Measurements from ENCODE around the gene TMCO5A.

The TMCO5A gene

DNA sequence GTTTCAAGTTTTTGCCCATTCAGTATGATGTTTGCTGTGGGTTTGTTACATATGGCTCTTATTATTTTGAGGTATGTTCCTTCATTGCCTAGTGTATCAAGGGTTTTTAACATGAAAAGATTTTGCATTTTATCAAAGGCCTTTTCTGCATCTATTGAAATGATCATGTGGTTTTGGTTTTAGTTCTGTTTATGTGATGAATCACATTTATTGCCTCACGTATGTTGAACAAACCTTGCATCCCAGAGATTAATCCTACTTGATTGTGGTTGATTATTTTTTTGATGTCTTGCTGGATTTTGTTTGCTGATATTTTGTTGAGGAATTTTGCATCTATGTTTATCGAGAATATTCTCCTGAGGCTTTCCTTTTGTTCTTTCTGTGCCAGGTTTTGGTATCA lies 39.4 kb downstream of the TMCO5A start:
- DNase-seq (ENCODE audit: low read depth) = no peak

DNA sequence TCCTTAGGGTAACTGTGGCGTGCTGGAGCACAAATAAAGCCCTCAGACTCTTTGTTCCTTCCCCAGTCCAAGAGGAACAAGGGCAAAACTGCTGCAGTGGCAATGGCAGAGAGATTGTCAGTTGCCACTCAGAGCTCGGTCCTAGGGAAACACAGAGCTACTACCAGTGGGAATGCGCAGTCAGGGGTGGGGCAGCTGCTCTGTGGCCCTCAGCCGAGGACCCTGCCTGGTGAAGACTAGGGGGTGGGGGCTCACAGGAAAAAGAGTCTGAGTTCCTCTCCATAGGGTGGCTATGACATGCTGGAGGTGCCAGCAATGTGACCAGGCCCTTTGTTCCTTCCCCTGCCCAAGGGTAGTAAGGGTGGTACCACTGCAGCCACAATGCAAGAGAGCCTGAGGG lies 43.8 kb downstream of the TMCO5A start:
- no peak for DNase-seq (ENCODE audit: low read depth)

DNA sequence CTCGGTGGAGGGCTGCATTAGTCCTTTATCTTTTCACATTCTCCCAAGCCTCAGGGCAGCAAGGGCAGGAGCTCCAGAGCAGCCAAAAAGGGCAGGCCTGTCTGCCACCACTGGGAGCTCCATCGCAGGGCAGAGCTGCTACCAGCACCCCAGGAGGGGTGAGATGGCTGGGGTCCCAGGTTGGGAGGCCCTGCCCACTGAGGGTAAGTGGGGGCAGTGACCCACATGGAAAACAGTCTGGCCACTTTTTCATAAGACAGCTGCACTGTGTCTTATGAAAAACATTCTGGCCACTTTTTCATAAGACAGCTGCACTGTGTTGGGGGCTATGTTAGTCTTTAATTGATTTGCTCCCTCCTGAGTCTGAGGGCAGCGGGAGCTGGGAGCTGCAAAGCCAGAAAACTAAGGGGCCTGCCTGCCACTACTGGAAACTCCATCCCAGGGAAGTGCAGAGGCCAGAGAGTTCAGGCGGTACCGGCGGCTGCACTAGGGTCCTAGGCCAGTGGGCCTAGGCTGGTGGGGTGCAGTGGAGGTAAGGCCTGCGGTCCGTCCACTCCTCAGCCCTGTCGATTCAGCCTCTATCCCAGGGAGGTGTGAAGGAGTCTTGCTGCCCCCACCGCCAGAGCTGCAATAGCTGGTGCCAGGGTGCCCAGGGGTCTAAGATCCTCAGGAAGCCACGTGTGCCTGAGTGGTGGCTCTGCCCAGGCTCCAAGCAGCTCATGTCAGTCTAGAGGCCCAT lies 45.4 kb downstream of the TMCO5A start:
- no peak for DNase-seq (ENCODE audit: low read depth)

DNA sequence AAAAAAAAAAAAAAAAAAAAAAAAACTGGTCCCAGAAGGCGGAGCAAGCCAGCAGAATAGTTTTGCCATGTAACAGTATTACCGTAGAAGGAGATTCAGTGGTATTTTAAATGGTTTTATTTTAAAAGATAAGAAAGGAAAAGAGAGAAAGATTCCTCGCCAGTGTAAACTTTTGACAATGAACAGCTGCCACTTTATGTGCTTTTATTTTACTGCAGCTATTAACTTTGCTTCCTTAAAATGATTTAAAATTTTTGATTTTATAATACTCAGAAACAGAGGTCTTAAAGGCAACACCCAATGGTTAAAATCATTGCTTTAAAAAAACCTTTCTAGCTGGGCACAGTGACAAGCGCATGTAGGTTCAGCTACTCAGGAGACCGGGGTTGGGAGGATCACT lies 46.8 kb downstream of the TMCO5A start:
- no peak for DNase-seq (ENCODE audit: low read depth)

DNA sequence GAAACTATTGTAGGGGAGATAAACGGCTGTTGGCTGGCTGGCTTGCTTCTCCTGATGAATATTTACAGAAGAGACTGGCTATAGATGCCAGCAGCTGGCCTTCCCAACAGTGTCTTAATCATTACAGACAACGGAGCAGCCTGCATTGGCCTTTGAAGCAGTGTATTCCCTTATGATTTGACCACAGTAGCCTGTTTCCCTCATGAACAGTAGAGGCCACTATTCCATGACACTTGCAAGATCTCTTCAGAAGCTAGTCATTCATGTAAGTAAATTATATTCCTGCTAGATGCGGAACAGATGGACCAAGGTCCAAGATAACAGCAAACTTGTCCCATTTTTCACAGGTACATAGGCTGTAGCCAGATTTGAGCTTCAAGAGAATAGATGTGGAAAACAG lies 47.3 kb downstream of the TMCO5A start:
- no peak for DNase-seq (ENCODE audit: low read depth)

DNA sequence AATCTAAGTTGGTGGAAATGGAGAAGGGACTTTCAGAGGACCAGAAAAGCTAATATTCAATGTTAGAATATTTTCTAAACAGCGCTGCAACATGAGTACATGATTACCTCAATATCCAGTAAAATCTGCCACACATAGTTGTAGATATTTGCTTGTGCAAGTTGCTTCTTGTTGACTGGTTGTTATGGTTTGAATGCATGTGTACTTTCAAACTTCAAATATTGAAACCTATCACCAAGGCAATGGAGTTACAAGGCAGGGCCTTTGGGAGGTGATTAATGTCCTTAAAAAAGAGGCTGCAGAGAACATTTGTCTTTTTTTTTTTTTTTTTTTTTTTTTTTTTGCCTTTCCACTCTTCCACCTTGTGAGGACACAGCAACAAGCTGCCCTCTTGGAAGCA lies 49.9 kb downstream of the TMCO5A start:
- no peak for DNase-seq (ENCODE audit: low read depth)

DNA sequence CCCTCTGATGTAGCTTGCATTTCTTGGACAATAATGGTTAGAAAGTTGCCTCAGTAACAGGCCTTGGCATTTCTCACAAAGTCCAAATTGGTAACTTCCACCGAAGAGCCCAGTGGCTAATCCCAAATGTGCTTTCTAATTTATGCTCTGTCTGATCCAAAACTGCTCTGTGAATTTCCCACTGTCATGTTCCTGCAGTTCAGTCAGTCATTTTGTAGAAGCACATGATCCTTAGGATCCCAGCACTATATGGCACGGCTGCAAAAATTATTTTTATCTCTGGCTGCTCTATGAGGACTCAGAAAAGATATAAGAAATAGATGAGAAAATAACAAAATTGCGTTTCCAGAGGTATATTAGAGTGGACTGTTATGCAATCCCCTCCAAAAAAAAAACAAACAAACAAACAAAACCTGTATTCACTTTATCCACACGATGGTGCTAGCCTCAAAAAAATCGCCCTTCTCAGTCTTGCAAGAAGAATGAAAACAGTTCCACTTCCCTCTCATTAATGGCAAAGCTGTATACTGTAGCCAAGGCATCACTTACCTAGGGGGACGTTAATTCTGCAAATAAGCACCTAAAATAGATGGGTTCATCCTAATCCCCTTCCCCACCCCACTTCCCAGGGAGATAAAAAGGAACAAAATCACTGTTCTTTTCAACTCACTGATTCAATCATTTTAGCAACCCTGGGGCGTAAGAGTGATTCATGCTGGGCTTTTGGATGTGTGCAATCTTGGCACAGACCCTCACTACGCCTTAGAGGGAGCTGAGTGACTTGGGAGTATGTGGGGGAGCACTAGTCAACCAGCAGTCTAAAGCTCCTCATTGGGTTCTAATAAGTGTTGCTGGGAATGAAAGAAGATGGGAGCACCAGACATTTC lies 61.3 kb downstream of the TMCO5A start:
- DNase-seq (ENCODE audit: low read depth) = no peak

All from non-pigmented ciliary epithelial cell (primary cell).